ENCODE data around the gene MAP3K8. TPM values are rescaled to one million over a fixed set of nuclear protein-coding genes. Genes with fewer than 3 reads are reported as not detected.
A peak's percentile ranks its signal among the peaks of the same experiment; 100 is the strongest.

MAP3K8 gene
- polyA plus RNA-seq, 1 experiment = 13.7 TPM

- ChIA-PET POLR2A (interaction anchor here (0.7 kb wide), 1 partner anchor 59 kb away, joined by 3 read pairs; no protein-coding TSS in a partner anchor), CTCF (interaction anchor here (0.7 to 0.8 kb wide), 2 partner anchors 26 to 99 kb away, joined by 3 read pairs; no protein-coding TSS in a partner anchor)
- no peak for DNase-seq (ENCODE audit: low read depth)
- peaks cover 7% of the 10 kb centered on the region for H3K27me3 ChIP-seq (ENCODE audit: control insufficient read depth, insufficient read depth, low read length)
- no peaks in the 10 kb centered on the region for H3K36me3 ChIP-seq (ENCODE audit: control insufficient read depth, insufficient read depth, low read length)
- no peak for TF ChIP-seq CTCF (IDR thresholded peaks at IDR 0.05; ENCODE audit: insufficient read depth, low read depth, low read length)
- H3K4me3 ChIP-seq (ENCODE audit: low read depth, low read length) = no peak overlapping the region
Measured at GRCh38 chr10:30491916-30492515, 58.0 kb downstream of the MAP3K8 start.

- TF ChIP-seq CTCF (IDR thresholded peaks at IDR 0.05; ENCODE audit: insufficient read depth, low read depth, low read length) = no peak
- Histone ChIP-seq H3K36me3 (ENCODE audit: control insufficient read depth, insufficient read depth, low read length) (no peaks in the 10 kb centered on the region), H3K4me3 (ENCODE audit: low read depth, low read length) (no peak overlapping the region), H3K27me3 (ENCODE audit: control insufficient read depth, insufficient read depth, low read length) (peaks cover 5% of the 10 kb centered on the region)
- ChIA-PET CTCF (interaction anchor here (0.6 kb wide), 2 partner anchors 14 to 156 kb away, joined by 3 to 4 read pairs; no protein-coding TSS in a partner anchor), POLR2A (no interaction called here)
- DNase-seq (ENCODE audit: low read depth) = peak; percentile 7
Measured at GRCh38 chr10:30493609-30494530, 59.9 kb downstream of the MAP3K8 start.

GRCh38 chr10:30494558-30494957 is 60.6 kb downstream of the MAP3K8 start:
- Histone ChIP-seq H3K27me3 (ENCODE audit: control insufficient read depth, insufficient read depth, low read length) (peaks cover 4% of the 10 kb centered on the region), H3K36me3 (ENCODE audit: control insufficient read depth, insufficient read depth, low read length) (no peaks in the 10 kb centered on the region), H3K4me3 (ENCODE audit: low read depth, low read length) (no peak overlapping the region)
- no peak for DNase-seq (ENCODE audit: low read depth)
- ChIA-PET POLR2A (no interaction called here), CTCF (no interaction called here)
- no peak for TF ChIP-seq CTCF (IDR thresholded peaks at IDR 0.05; ENCODE audit: insufficient read depth, low read depth, low read length)

- POLR2A ChIA-PET = no interaction called here
- no peak for DNase-seq (ENCODE audit: low read depth)
Measured at GRCh38 chr10:30495687-30496086, 61.7 kb downstream of the MAP3K8 start.

More at GRCh38 chr10:30495687-30496086, 61.7 kb downstream of the MAP3K8 start:
- H3K27me3 ChIP-seq (ENCODE audit: control insufficient read depth, insufficient read depth, low read length) = peaks cover 5% of the 10 kb centered on the region
- no peak for TF ChIP-seq CTCF (IDR thresholded peaks at IDR 0.05; ENCODE audit: insufficient read depth, low read depth, low read length)
- H3K36me3 ChIP-seq (ENCODE audit: control insufficient read depth, insufficient read depth, low read length) = no peaks in the 10 kb centered on the region
- CTCF ChIA-PET = no interaction called here
- no peak overlapping the region for H3K4me3 ChIP-seq (ENCODE audit: low read depth, low read length)

All from BJ (cell line).